HG03175 (cell line): Measurements from ENCODE around the gene DHRS11.
A peak's percentile ranks its signal among the peaks of the same experiment; 100 is the strongest.

Source experiments
- ATAC-seq: cut with Tn5 transposase; IDR thresholded peaks from one replicate; pipeline ENCODE4 v1.9.1; 2021; ENCODE audit warnings: mild to moderate bottlenecking, moderate library complexity; ENCODE audit not compliant: unreplicated experiment

DHRS11 gene, protein sequence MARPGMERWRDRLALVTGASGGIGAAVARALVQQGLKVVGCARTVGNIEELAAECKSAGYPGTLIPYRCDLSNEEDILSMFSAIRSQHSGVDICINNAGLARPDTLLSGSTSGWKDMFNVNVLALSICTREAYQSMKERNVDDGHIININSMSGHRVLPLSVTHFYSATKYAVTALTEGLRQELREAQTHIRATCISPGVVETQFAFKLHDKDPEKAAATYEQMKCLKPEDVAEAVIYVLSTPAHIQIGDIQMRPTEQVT

DNA sequence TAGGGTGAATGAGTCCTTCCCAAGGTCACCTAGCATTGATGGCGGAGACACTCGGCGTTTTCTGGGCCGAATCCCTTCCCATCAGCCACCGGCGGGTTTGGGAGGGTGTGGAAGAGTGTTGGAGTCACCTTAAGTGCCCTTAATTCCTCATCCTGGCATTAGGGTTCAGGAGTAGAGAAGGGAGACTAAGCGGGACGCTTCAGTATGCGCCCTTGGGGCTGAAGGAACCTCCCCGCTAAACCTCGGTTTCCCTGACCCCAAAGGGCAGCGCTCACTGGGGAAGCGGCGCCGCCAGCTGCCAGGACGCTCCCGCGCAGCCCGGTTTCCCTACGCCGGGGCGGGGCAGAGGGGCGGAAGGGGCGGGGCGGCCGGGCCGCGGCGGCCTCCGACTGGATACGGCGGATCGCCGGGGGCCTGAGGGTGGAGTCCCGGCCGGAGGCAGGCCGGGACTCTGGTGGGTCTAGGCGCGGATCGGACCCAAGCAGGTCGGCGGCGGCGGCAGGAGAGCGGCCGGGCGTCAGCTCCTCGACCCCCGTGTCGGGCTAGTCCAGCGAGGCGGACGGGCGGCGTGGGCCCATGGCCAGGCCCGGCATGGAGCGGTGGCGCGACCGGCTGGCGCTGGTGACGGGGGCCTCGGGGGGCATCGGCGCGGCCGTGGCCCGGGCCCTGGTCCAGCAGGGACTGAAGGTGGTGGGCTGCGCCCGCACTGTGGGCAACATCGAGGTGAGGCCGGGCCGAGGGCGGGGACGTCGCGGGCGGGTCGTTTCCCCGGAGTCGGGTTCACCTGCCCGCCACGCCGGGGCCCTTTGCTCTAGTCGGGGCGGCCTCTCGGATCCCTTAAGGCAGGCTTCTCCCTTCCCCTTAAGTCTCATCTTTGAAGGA, at the start of gene DHRS11:
DHRS11 (plus strand) TSS at position 446 of the 882 bp plus-strand sequence; CDS start at position 577, 131 bp downstream.
- ATAC-seq = peak; percentile 74

GRCh38 chr17:36542755-36543154, 48.9 kb upstream of the DHRS11 start:
- ATAC-seq = no peak

DNA sequence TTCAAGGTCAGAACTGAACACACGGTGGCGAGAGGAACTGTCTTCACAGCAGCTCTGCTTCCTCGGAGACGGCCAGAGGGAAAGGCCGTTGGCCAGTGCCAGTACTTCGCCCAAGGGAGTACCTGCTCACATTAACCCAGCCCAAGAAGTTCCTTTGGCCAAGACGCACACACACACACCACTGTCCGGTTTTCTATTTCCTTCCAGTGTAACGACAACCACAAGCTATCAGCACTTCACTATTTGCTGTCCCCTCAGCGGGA, 47.7 kb upstream of the DHRS11 start:
- no peak for ATAC-seq

DNA sequence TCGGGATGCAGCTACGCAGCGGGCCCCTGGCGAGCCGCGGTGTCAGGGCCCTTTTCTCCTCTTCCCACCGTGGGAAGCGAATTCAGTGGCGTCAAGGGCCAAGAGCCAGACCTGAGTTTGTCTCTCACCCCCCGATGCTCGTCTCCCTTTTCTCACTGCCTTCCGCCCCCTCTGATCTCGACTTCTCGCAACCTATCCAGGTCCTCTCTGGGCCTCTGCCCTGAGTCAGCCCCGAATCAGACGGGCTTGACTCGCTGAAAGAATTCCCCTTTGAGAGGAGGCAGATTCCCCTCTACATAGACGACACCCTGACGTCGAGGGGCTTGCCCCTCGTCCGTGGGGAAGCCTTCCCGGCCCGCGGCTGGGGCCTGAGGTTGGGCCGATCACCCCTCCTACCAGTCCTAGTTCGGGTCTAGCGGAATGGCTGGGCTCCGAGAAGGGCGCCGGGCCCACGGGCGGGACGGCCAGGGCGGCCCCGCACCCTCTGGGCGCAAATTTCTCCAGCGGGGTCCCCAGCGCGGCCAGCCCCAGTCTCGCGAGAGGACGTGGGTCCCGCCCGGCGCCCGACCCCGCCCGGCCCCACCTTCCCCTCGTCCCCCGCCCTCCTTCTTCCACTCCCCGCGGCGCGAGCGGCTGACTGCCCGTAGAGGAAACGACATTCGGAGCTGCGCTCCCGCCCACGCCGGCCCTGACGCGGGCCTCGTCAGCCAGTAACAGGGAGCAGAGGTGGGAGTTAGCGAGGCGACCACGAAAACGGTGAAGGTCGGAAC, 47.2 kb upstream of the DHRS11 start, which contains the start of gene GGNBP2:
GGNBP2 (plus strand) TSS at position 613 of the 770 bp plus-strand sequence. CDS start 806 bp downstream, outside the sequence.
- ATAC-seq = peak; percentile 51

- no peak for ATAC-seq
These were observed 46.6 kb upstream of the DHRS11 start for GRCh38 chr17:36545077-36545464.

- peak; percentile 78 for ATAC-seq
These were observed 45.9 kb upstream of the DHRS11 start for GRCh38 chr17:36545465-36546417.

DNA sequence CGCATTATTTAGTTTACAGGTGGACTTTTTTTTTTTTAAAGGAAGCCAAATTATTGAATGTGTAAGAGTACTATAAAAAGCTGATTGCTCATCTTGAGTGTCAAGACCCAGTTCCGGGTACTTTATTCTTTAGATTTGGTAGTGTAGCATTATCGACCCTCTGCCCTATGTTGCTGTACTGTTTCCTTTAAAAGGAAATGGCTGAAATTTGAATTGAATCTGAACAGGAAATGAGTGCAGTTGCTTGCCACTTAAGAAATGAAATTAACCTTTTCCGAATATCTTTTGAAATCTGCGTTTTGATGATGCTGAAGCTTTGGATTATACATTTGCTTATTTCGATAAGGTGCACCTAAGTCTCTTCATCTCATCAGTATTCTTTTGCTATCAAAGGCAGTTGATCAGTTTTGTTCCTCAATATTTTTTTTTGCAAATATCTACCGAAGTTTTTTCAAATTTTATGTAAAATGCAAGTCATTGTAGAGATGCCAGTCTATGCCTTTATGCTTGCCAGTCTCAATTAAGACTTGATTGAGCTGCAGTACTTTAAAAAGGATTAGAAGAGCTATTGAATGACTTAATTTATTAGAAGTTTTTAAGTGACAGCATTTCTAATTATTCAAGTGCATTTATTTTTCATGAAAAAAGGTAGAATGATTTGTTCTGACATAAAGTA, 45.1 kb upstream of the DHRS11 start:
- ATAC-seq = no peak

DNA sequence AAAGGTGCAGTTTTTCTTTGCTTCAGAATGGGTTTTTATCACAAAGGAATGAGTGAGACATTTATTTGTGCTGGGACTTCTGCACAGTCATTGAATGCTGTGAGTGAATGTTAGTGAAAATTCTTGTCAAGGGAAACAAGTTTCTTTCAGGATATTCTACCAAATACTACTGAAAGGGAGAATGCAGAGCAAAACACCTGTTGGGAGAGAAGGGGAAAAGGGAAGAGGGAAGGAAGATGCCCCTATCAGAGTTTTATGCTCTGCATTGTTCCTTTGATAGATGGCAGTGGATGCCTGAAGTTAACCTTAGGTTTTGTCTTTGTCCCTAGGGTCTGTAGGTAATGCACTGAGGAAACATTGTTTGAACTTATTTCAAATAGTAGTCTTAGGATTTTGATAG, 43.9 kb upstream of the DHRS11 start:
- ATAC-seq = no peak

- ATAC-seq = no peak
These were observed 40.9 kb upstream of the DHRS11 start for GRCh38 chr17:36550491-36551417.

DNA sequence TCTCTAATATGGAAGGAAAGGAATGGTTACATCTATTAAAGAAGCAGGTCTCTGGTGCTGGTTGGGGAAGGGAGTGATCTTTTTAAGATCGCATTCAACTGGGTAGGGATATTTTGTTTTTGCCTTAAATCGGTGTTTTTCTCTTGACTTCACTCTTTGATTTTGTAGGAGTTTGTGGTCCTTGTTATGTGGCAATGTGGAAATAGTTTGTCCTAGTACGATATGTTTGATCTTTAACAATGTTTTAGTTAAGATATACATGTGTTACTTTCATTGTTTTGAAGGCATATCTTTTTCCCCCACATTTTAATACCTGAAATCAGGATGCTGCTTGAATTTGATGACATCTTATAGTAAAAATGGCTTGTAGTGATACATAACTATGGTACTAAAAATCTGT, 38.2 kb upstream of the DHRS11 start:
- no peak for ATAC-seq

GRCh38 chr17:36566081-36566480, 25.6 kb upstream of the DHRS11 start:
- no peak for ATAC-seq

- ATAC-seq = no peak
These were observed 16.7 kb upstream of the DHRS11 start for GRCh38 chr17:36575028-36575427.

GRCh38 chr17:36576793-36577192, 14.9 kb upstream of the DHRS11 start:
- no peak for ATAC-seq

GRCh38 chr17:36578671-36579070, 13.0 kb upstream of the DHRS11 start:
- ATAC-seq = no peak

DNA sequence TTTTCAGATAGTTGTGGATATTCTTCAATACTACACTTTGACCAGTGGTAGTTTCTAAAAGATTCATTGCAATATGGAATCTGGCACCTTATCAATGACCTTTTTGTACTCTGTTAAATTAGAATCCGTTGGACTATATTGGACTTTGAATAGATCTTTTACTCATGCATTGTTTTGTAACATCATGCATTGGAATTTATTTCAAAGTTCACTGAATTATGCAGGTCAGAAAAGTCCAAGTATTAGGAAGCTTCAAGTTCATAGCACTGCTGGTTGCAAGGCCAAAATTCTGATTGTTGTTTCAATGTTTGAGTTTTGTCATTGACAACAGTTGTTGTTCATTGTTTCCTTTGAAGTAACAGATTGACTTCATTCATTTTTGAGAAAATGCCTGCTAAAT, 7.9 kb upstream of the DHRS11 start:
- no peak for ATAC-seq

GRCh38 chr17:36586138-36586537, 5.5 kb upstream of the DHRS11 start:
- no peak for ATAC-seq

- ATAC-seq = no peak
These were observed 1.6 kb upstream of the DHRS11 start for GRCh38 chr17:36590082-36590481.

DNA sequence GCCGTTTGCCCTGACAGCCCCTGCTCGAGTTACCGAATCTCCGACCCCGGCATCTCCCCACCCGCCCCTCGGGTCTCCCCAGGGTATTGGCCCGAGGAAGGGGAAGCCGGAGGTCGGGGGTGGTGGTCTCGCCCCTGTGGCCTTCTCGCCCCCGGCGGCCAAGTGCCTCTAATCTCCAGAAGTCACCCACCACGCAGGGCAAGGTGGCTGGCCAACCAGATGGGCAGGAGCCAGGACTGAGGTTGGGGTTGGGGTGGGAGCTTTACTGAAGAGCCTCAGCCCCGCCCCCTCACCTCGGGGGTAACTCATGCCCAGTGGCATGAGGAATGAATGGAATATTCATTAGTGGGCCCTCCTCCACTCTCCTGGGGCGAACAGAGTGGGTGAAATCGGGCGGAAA, 637 bp downstream of the DHRS11 start:
- no peak for ATAC-seq
